AG04450 (cell line): Measurements from ENCODE around the gene PRCD. TPM values are rescaled to one million over a fixed set of nuclear protein-coding genes. Genes with fewer than 3 reads are reported as not detected.

Experiments
- CTCF ChIA-PET: fragments of 300-600, 350-600 bp; formaldehyde crosslinking; extraction: SDS; loops from one replicate; lab custom pipeline; 2022; ENCODE audit warnings: antibody characterized with exemption, inconsistent platforms; lab: Charles Lee
- POLR2A ChIA-PET: fragments of 350-600 bp; formaldehyde crosslinking; extraction: SDS; loops from one replicate; lab custom pipeline; 2021; ENCODE audit warnings: antibody characterized with exemption, inconsistent platforms; lab: Yijun Ruan, JAX
- DNase-seq: peaks from one replicate; pipeline ENCODE4 v3.0.0-alpha.2; 2011; ENCODE audit warnings: low read depth, low spot score
- H3K27ac ChIP-seq: one replicate; pipeline ENCODE4 v1.5.1; 2012; ENCODE audit warnings: low read depth, low read length, control low read depth
- H3K27me3 ChIP-seq: one replicate; pipeline ENCODE4 v1.6.0; 2012; ENCODE audit warnings: low read length; ENCODE audit not compliant: control insufficient read depth, insufficient read depth
- H3K4me3 ChIP-seq: 2 replicates; pipeline ENCODE4 v1.5.1; 2011; ENCODE audit warnings: mild to moderate bottlenecking, low read depth, low read length, control low read depth
- H3K9me3 ChIP-seq: 2 replicates; pipeline ENCODE4 v1.5.1; 2012; ENCODE audit warnings: low read length; ENCODE audit not compliant: control insufficient read depth, insufficient read depth
- CTCF ChIP-seq: IDR thresholded peaks from 2 replicates; pipeline ENCODE4 v1.5.1; 2011; ENCODE audit warnings: low read depth, low read length, control low read depth, inconsistent platforms
- polyA plus RNA-seq: library from polyadenylated mRNA; depleted of rRNA; stranded (reverse); fragments of >200 nt; gene quantifications from 2 replicates; pipeline ENCODE4 v1.2.3, GENCODE V29; 2011

PRCD gene
- polyA plus RNA-seq, 1 experiment: 0.69 TPM

- ChIA-PET CTCF (interaction anchor here (1.3 to 1.6 kb wide), 2 partner anchors 9 to 26 kb away, joined by 5 to 8 read pairs; partner anchors contain the start of gene PRCD), POLR2A (no interaction called here)
- Histone ChIP-seq H3K27me3 (peaks cover 2% of the 10 kb centered on the region), H3K9me3 (no peaks in the 10 kb centered on the region), H3K27ac (no peak overlapping the region), H3K4me3 (no peak overlapping the region)
- no peak for DNase-seq
- no peak for TF ChIP-seq CTCF
Observed at GRCh38 chr17:76548378-76549214, 8.8 kb downstream of the PRCD start.

GRCh38 chr17:76549215-76549518 lies 9.3 kb downstream of the PRCD start:
- TF ChIP-seq CTCF: no peak
- Histone ChIP-seq H3K4me3 (no peak overlapping the region), H3K9me3 (no peaks in the 10 kb centered on the region), H3K27ac (no peak overlapping the region), H3K27me3 (peaks cover 2% of the 10 kb centered on the region)
- ChIA-PET POLR2A (no interaction called here), CTCF (interaction anchor here (1.3 to 1.6 kb wide), 2 partner anchors 9 to 27 kb away, joined by 5 to 8 read pairs; partner anchors contain the start of gene PRCD)
- DNase-seq: no peak

- Histone ChIP-seq H3K9me3 (no peaks in the 10 kb centered on the region), H3K27me3 (peaks cover 2% of the 10 kb centered on the region), H3K4me3 (no peak overlapping the region), H3K27ac (no peak overlapping the region)
- POLR2A ChIA-PET: interaction anchor here (0.7 kb wide), 1 partner anchor 180 kb away, joined by 3 read pairs; no protein-coding TSS in a partner anchor
- no peak for TF ChIP-seq CTCF
- CTCF ChIA-PET: interaction anchor here (1.3 to 1.6 kb wide), 2 partner anchors 10 to 27 kb away, joined by 5 to 8 read pairs; partner anchors contain the start of gene PRCD
- DNase-seq: no peak
Observed at GRCh38 chr17:76549539-76549938, 9.7 kb downstream of the PRCD start.

GRCh38 chr17:76550712-76551615 lies 11.1 kb downstream of the PRCD start:
- ChIA-PET POLR2A (interaction anchor here (0.6 to 1.2 kb wide), 3 partner anchors 22 to 117 kb away, joined by 3 to 8 read pairs (median 3); no protein-coding TSS in a partner anchor), CTCF (interaction anchor here (1.3 to 2.2 kb wide), 3 partner anchors 10 to 83 kb away, joined by 4 to 10 read pairs (median 5); partner anchors contain the start of gene AANAT)
- DNase-seq: no peak
- Histone ChIP-seq H3K27ac (no peak overlapping the region), H3K4me3 (no peak overlapping the region), H3K9me3 (no peaks in the 10 kb centered on the region), H3K27me3 (no peaks in the 10 kb centered on the region)
- no peak for TF ChIP-seq CTCF
